ENCODE results near the gene MGAT5.

- no peak for TF ChIP-seq CTCF (IDR thresholded peaks at IDR 0.05; ENCODE audit: low read depth, low read length)
- no peak for TF ChIP-seq EZH2phosphoT487 (IDR thresholded peaks at IDR 0.05; ENCODE audit: low read depth)
Measured at GRCh38 chr2:134296301-134296700, 42.4 kb downstream of the MGAT5 start.

All from OCI-LY3 (cell line).